Mesenchymal stem cell (in vitro differentiated cells and primary cell): ENCODE results near the gene RASA3.

ENCODE experiments used
- DNase-seq: peaks from one replicate; pipeline ENCODE4 v3.0.0-alpha.2; 2013
- H2AFZ ChIP-seq: one replicate; pipeline ENCODE4 v1.6.1; 2013; ENCODE audit warnings: low read depth, mild to moderate bottlenecking, control low read depth, inconsistent platforms, low read length, moderate library complexity
- H2AK5ac ChIP-seq: 2 replicates; pipeline ENCODE4 v1.6.1; 2013; ENCODE audit warnings: low read length, moderate library complexity, mild to moderate bottlenecking, inconsistent platforms; ENCODE audit not compliant: severe bottlenecking
- H2BK120ac ChIP-seq: one replicate; pipeline ENCODE4 v1.6.1; 2013; ENCODE audit warnings: low read depth, mild to moderate bottlenecking, inconsistent platforms, low read length, moderate library complexity
- H2BK12ac ChIP-seq, 2 experiments: one replicate each; pipeline ENCODE4 v1.6.1; 2013; ENCODE audit warnings: inconsistent platforms in 2 of 2, low read length in 2 of 2, mild to moderate bottlenecking in 2 of 2, moderate library complexity in 2 of 2, control low read depth in 1 of 2
- H2BK15ac ChIP-seq: one replicate; pipeline ENCODE4 v1.6.1; 2013; ENCODE audit warnings: mild to moderate bottlenecking, low read depth, inconsistent platforms; ENCODE audit not compliant: poor library complexity, severe bottlenecking
- H2BK5ac ChIP-seq: 2 replicates; pipeline ENCODE4 v1.6.1; 2013; ENCODE audit warnings: low read depth, mild to moderate bottlenecking, low read length, control low read depth, inconsistent platforms; ENCODE audit not compliant: poor library complexity, severe bottlenecking
- H3K14ac ChIP-seq, 2 experiments: one replicate each; pipeline ENCODE4 v1.6.1; 2013; ENCODE audit warnings: inconsistent platforms in 2 of 2, low read length in 2 of 2, control low read depth in 1 of 2, mild to moderate bottlenecking in 1 of 2, moderate library complexity in 1 of 2
- H3K18ac ChIP-seq, 2 experiments: one replicate each; pipeline ENCODE4 v1.6.1; 2013; ENCODE audit warnings: inconsistent platforms in 2 of 2, low read length in 2 of 2, control low read depth in 1 of 2, low read depth in 1 of 2, mild to moderate bottlenecking in 1 of 2
- H3K23ac ChIP-seq, 2 experiments: one replicate each; pipeline ENCODE4 v1.6.1; 2013; ENCODE audit warnings: inconsistent platforms in 2 of 2, low read length in 2 of 2, mild to moderate bottlenecking in 2 of 2, moderate library complexity in 2 of 2, control low read depth in 1 of 2
- H3K27ac ChIP-seq: 2 replicates; pipeline ENCODE4 v1.5.1; 2013; ENCODE audit warnings: mild to moderate bottlenecking, moderate library complexity, low read length, control low read depth, inconsistent platforms; ENCODE audit not compliant: poor library complexity, severe bottlenecking
- H3K27me3 ChIP-seq, 2 experiments: 2 replicates each; pipeline versions ENCODE4 v1.6.1 to v1.7.0; 2013; ENCODE audit warnings: low read length in 2 of 2, mild to moderate bottlenecking in 2 of 2, moderate library complexity in 2 of 2, control low read depth in 1 of 2, inconsistent platforms in 1 of 2; ENCODE audit not compliant: control insufficient read depth in 1 of 2, insufficient read depth in 1 of 2
- H3K36me3 ChIP-seq, 2 experiments: 2 replicates each; pipeline versions ENCODE4 v1.6.1 to v1.7.0; 2013; ENCODE audit warnings: low read length in 2 of 2, control low read depth in 1 of 2, inconsistent platforms in 1 of 2, low read depth in 1 of 2, mild to moderate bottlenecking in 1 of 2; ENCODE audit not compliant: insufficient read depth in 2 of 2, control insufficient read depth in 1 of 2
- H3K4ac ChIP-seq, 2 experiments: one replicate each; pipeline ENCODE4 v1.6.1; 2013; ENCODE audit warnings: inconsistent platforms in 2 of 2, low read length in 2 of 2, mild to moderate bottlenecking in 2 of 2, moderate library complexity in 2 of 2, control low read depth in 1 of 2, low read depth in 1 of 2
- H3K4me1 ChIP-seq: 2 replicates; pipeline ENCODE4 v1.6.1; 2013; ENCODE audit warnings: low read depth, low read length, control low read depth; ENCODE audit not compliant: control insufficient read depth, insufficient read depth
- H3K4me2 ChIP-seq: 2 replicates; pipeline ENCODE4 v1.6.1; 2013; ENCODE audit warnings: low read length, mild to moderate bottlenecking, inconsistent platforms; ENCODE audit not compliant: poor library complexity, severe bottlenecking
- H3K4me3 ChIP-seq, 2 experiments: 2 replicates each; pipeline versions ENCODE4 v1.5.1 to v1.7.0; 2013; ENCODE audit warnings: low read length in 2 of 2, mild to moderate bottlenecking in 2 of 2, control low read depth in 1 of 2, low read depth in 1 of 2; ENCODE audit not compliant: insufficient read depth in 1 of 2
- H3K79me1 ChIP-seq: replicated peaks from 2 replicates; pipeline ENCODE4 v1.6.1; 2013; ENCODE audit warnings: mild to moderate bottlenecking, control low read depth, low read length, inconsistent platforms; ENCODE audit not compliant: poor library complexity, severe bottlenecking
- H3K9ac ChIP-seq: 2 replicates; pipeline ENCODE4 v1.7.0; 2013; ENCODE audit warnings: mild to moderate bottlenecking, low read length, moderate library complexity
- H3K9me3 ChIP-seq: 2 replicates; pipeline ENCODE4 v1.7.0; 2013; ENCODE audit warnings: mild to moderate bottlenecking, low read length; ENCODE audit not compliant: control insufficient read depth
- H4K8ac ChIP-seq: one replicate; pipeline ENCODE4 v1.6.1; 2013; ENCODE audit warnings: inconsistent platforms, mild to moderate bottlenecking, low read length, moderate library complexity
- H4K91ac ChIP-seq: one replicate; pipeline ENCODE4 v1.6.1; 2013; ENCODE audit warnings: mild to moderate bottlenecking, low read length, inconsistent platforms
- WGBS: methylation state at CpG from one replicate; pipeline ENCODE4 v1.1.7; 2013; ENCODE audit warnings: mixed read lengths; 5-methylcytosine and 5-hydroxymethylcytosine counted together

Gene RASA3

DNA sequence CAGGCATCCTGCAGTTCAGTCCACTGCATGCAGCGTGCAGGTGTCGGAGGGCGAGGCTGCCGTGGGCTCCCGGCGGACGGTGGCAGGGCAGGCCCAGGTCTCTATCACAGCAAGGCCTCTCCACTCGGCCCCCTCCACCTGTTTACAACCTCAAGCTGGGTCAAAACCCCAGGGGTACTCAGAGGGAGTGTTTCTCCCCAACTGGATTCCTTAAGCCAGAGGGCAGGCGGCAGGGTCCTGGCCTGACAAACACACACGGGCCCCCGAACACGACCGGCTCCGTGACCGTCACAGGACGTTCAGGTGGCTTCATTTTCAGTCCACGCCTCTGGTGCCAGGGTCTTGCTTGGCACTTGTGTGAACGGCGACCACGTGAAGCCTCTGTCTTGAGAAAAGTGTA, 23.5 kb downstream of the RASA3 start:
- Histone ChIP-seq H3K4ac (peak overlapping the region; percentile 1 to 2), H4K91ac (peak overlapping the region; percentile 72), H3K9ac (peak overlapping the region; percentile 36), H2AFZ (no peak overlapping the region), H2BK12ac (peak overlapping the region; percentile 8 to 82), H3K27me3 (no peaks in the 10 kb centered on the region), H4K8ac (peak overlapping the region; percentile 56), H3K18ac (peak overlapping the region; percentile 47 to 52), H3K27ac (peak overlapping the region; percentile 71), H3K79me1 (no peaks in the 10 kb centered on the region), H3K14ac (peak overlapping the region in 1 of 2 experiments; percentile 3), H2BK120ac (no peak overlapping the region), H3K9me3 (no peaks in the 10 kb centered on the region), H2BK5ac (no peak overlapping the region), H3K4me3 (no peak overlapping the region), H3K23ac (no peak overlapping the region), H2AK5ac (peak overlapping the region; percentile 17), H3K36me3 (peaks cover 23 to 44% of the 10 kb centered on the region in 2 experiments), H2BK15ac (peak overlapping the region; percentile 50), H3K4me1 (peaks cover 81% of the 10 kb centered on the region), H3K4me2 (no peak overlapping the region)
- DNase-seq = no peak
- WGBS = 92% methylated on average over 20 of the region's 20 CpGs

DNA sequence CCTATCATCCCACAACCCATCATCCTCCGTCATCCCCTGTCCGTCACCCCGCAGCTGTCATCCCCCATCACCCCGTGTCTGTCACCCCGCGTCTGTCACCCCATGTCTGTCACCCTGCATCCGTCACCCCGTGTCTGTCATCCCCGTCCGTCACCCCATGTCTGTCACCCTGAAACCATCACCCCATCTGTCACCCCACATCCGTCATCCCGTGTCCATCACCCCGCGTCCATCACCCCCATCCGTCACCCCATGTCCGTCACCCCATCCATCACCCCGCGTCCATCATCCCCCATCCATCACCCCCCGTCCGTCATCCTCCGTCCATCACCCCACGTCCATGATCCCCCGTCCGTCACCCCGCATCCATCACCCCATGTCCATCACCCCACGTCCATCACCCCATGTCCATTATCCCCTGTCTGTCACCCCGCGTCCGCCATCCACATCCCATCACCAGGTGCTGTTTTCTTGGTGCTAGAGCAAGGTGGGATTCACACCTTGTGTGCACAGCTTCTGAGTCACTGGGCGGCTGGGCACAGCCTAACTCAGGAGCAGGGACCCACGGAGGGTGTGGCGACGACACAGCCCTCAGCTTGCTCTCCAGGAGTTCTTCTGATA, 24.2 kb downstream of the RASA3 start:
- H3K9ac ChIP-seq = peak overlapping the region; percentile 41
- H4K8ac ChIP-seq = peak overlapping the region; percentile 59
- no peak overlapping the region for H2AFZ ChIP-seq
- peak overlapping the region; percentile 74 for H2BK15ac ChIP-seq
- peak overlapping the region; percentile 58 for H3K27ac ChIP-seq
- H2BK5ac ChIP-seq = no peak overlapping the region
- H2AK5ac ChIP-seq = peak overlapping the region; percentile 55
- no peak overlapping the region for H3K23ac ChIP-seq
- H3K36me3 ChIP-seq = peaks cover 19 to 41% of the 10 kb centered on the region in 2 experiments
- H3K27me3 ChIP-seq = no peaks in the 10 kb centered on the region
- DNase-seq = no peak
- H4K91ac ChIP-seq = peak overlapping the region; percentile 77
- no peak overlapping the region for H3K4me3 ChIP-seq
- WGBS = 95% methylated on average over 33 of the region's 33 CpGs
- H2BK120ac ChIP-seq = peak overlapping the region; percentile 12
- H3K4me1 ChIP-seq = peaks cover 78% of the 10 kb centered on the region
- H2BK12ac ChIP-seq = peak overlapping the region; percentile 77 to 82
- peak overlapping the region in 1 of 2 experiments; percentile 72 for H3K14ac ChIP-seq
- no peak overlapping the region for H3K4me2 ChIP-seq
- H3K18ac ChIP-seq = peak overlapping the region; percentile 47 to 91
- H3K4ac ChIP-seq = peak overlapping the region; percentile 42 to 71
- no peaks in the 10 kb centered on the region for H3K79me1 ChIP-seq
- H3K9me3 ChIP-seq = no peaks in the 10 kb centered on the region

DNA sequence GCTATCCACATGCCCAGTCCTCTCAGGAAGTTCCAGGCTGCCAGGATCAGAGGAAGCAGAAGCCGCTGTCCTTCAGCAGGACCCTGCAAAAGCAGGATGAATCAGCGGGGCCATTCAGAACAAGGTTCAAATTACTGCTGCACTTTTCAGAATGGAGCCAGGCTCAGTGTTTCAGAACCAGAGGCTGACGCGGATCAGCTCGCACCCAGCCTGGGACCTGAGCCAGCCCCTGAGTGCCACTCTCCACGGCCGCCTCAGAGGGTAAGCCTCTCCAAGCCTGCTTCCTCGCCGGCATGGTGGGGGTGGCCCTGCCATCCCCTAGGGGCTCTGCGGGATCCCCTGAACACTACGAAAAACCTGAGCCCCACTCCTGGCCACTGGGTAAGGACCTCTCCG, 24.7 kb downstream of the RASA3 start:
- Histone ChIP-seq H3K27me3 (no peaks in the 10 kb centered on the region), H3K14ac (peak overlapping the region in 1 of 2 experiments; percentile 72), H2AK5ac (peak overlapping the region; percentile 33), H3K27ac (peak overlapping the region; percentile 58), H3K9ac (peak overlapping the region; percentile 41), H3K36me3 (peaks cover 14 to 41% of the 10 kb centered on the region in 2 experiments), H2BK5ac (no peak overlapping the region), H4K8ac (peak overlapping the region; percentile 79), H2BK12ac (peak overlapping the region; percentile 81 to 89), H3K23ac (no peak overlapping the region), H2BK120ac (peak overlapping the region; percentile 12), H3K4me2 (no peak overlapping the region), H4K91ac (peak overlapping the region; percentile 77), H2AFZ (no peak overlapping the region), H3K9me3 (no peaks in the 10 kb centered on the region), H3K18ac (peak overlapping the region; percentile 84 to 91), H3K4me1 (peaks cover 77% of the 10 kb centered on the region), H3K4me3 (no peak overlapping the region), H3K4ac (peak overlapping the region; percentile 71 to 92), H3K79me1 (no peaks in the 10 kb centered on the region), H2BK15ac (no peak overlapping the region)
- peak; percentile 84 for DNase-seq
- 40% methylated on average over 12 of the region's 12 CpGs for WGBS

DNA sequence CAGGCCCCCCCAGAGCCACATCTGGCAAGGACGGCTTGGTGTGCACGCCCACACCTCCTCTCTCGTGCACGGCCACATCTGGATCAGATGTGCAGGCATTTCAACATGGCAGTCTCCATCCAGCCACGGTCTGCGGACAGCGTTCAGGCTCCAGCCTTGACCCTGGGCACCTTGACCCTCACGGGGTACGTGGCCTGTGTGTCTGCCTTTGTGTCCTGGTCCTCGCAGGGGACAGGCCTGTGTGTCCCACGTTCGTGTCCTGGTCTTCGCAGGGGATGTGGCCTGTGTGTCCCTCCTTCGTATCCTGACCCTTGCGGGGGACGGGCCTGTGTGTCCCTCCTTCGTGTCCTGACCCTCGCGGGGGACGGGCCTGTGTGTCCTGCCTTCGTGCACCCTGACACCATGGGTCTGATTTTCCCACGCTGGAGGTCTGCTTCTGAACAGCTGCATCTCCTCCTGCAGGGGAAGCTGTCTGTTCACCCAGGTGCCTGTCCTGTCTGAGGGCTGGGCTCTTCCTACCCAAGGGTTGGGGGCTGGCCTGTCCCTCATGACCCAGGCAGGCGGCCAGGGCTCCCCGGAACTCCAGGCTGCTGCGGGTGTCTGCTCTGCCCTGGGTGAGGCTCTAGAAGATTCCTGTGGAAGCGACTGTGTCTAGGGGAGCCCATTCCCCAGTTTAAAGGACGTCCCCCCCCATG, 25.3 kb downstream of the RASA3 start:
- Histone ChIP-seq H3K4ac (peak overlapping the region; percentile 67 to 92), H2BK12ac (peak overlapping the region; percentile 81 to 89), H3K9me3 (no peaks in the 10 kb centered on the region), H4K91ac (peak overlapping the region; percentile 97), H3K18ac (peak overlapping the region; percentile 84 to 91), H3K4me2 (no peak overlapping the region), H3K4me1 (peaks cover 76% of the 10 kb centered on the region), H2AFZ (no peak overlapping the region), H2BK5ac (no peak overlapping the region), H4K8ac (peak overlapping the region; percentile 79), H2BK120ac (peak overlapping the region; percentile 36), H2BK15ac (peak overlapping the region; percentile 76), H3K9ac (peak overlapping the region; percentile 41), H2AK5ac (peak overlapping the region; percentile 58), H3K27me3 (no peaks in the 10 kb centered on the region), H3K4me3 (no peak overlapping the region), H3K79me1 (no peaks in the 10 kb centered on the region), H3K23ac (peak overlapping the region in 1 of 2 experiments; percentile 0), H3K27ac (peak overlapping the region; percentile 58), H3K36me3 (peaks cover 14 to 47% of the 10 kb centered on the region in 2 experiments), H3K14ac (peak overlapping the region in 1 of 2 experiments; percentile 69)
- DNase-seq = no peak
- WGBS = 80% methylated on average over 27 of the region's 27 CpGs
